ENCODE measurements around the gene CEP104. TPM values are rescaled to one million over a fixed set of nuclear protein-coding genes. Genes with fewer than 3 reads are reported as not detected.

CEP104 gene
- total and polyA plus RNA-seq, 2 experiments from 2014 or later: 20.5 to 32.2 TPM

GRCh38 chr1:3785045-3785444 lies 72.0 kb downstream of the CEP104 start (continued):
- TF ChIP-seq ZNF462 (CRISPR knock-in tag; IDR thresholded peaks at IDR 0.05) (no peak), CREB1 (CRISPR knock-in tag; IDR thresholded peaks at IDR 0.05; ENCODE audit: low read depth) (no peak), NANOG (IDR thresholded peaks at IDR 0.05; ENCODE audit: borderline replicate concordance) (no peak)

- no peak for ATAC-seq
- Histone ChIP-seq H3K79me2 (replicated peaks; ENCODE audit: insufficient read depth) (peaks cover 13% of the 10 kb centered on the region), H3K27me3 (ENCODE audit: insufficient read depth) (no peaks in the 10 kb centered on the region)
- no peak for TF ChIP-seq ETS1 (IDR thresholded peaks at IDR 0.05)
- TF ChIP-seq EZH2phosphoT487 (IDR thresholded peaks at IDR 0.05; ENCODE audit: unreplicated experiment): no peak
- TF ChIP-seq NANOG (IDR thresholded peaks at IDR 0.05; ENCODE audit: borderline replicate concordance): no peak
- TF ChIP-seq CREB1 (CRISPR knock-in tag; IDR thresholded peaks at IDR 0.05; ENCODE audit: low read depth): no peak
- no peak for TF ChIP-seq POLR2AphosphoS5 (IDR thresholded peaks at IDR 0.05; ENCODE audit: low read depth)
- TF ChIP-seq, protein P1, sequence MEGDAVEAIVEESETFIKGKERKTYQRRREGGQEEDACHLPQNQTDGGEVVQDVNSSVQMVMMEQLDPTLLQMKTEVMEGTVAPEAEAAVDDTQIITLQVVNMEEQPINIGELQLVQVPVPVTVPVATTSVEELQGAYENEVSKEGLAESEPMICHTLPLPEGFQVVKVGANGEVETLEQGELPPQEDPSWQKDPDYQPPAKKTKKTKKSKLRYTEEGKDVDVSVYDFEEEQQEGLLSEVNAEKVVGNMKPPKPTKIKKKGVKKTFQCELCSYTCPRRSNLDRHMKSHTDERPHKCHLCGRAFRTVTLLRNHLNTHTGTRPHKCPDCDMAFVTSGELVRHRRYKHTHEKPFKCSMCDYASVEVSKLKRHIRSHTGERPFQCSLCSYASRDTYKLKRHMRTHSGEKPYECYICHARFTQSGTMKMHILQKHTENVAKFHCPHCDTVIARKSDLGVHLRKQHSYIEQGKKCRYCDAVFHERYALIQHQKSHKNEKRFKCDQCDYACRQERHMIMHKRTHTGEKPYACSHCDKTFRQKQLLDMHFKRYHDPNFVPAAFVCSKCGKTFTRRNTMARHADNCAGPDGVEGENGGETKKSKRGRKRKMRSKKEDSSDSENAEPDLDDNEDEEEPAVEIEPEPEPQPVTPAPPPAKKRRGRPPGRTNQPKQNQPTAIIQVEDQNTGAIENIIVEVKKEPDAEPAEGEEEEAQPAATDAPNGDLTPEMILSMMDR (conservative IDR thresholded peaks at IDR 0.05; ENCODE audit: low read depth in 2 of 2): no peak
- TF ChIP-seq REST (IDR thresholded peaks at IDR 0.05; ENCODE audit: unreplicated experiment): no peak
- TF ChIP-seq ZNF114 (CRISPR knock-in tag; IDR thresholded peaks at IDR 0.05): no peak
Observed at GRCh38 chr1:3783651-3784474, 73.1 kb downstream of the CEP104 start.

More at GRCh38 chr1:3783651-3784474, 73.1 kb downstream of the CEP104 start:
- Histone ChIP-seq H3K9me2 (ENCODE audit: insufficient read depth) (no peaks in the 10 kb centered on the region), H3K27ac (ENCODE audit: low read depth) (no peak overlapping the region), H3K4me3 (no peak overlapping the region), H3K36me3 (ENCODE audit: insufficient read depth) (peaks cover 34% of the 10 kb centered on the region), H3K4me2 (no peak overlapping the region), H3K4me1 (ENCODE audit: insufficient read depth) (no peaks in the 10 kb centered on the region), H3F3A (replicated peaks; ENCODE audit: low read depth) (0 out of 2 replicates have a peak, but pooled peaks cover 5% of the 10 kb centered on the region), H2AFZ (no peak overlapping the region), H4K20me1 (replicated peaks; ENCODE audit: insufficient read depth) (peaks cover 13% of the 10 kb centered on the region)
- Mint-ChIP-seq H3K4me1 (peaks cover 5% of the 10 kb centered on the region), H3K36me3 (ENCODE audit: low read depth) (peaks cover 90% of the 10 kb centered on the region), H3K9me3 (no peaks in the 10 kb centered on the region; the same call in 2 of the 3 replicates), H3K27ac (no peak overlapping the region), H3K27me3 (ENCODE audit: insufficient read depth, low read depth, poor library complexity) (peaks cover 17% of the 10 kb centered on the region), H3K4me3 (no peak overlapping the region)
- DNase-seq (ENCODE audit: low spot score): no peak

All from GM23338 (cell line).